Mucosa of descending colon (tissue), 3 donors: ENCODE measurements around the gene SALL1. TPM values are rescaled to one million over a fixed set of nuclear protein-coding genes. Genes with fewer than 3 reads are reported as not detected.

ENCODE experiments used
- ATAC-seq: fragments of 200-7000 bp; cut with Tn5 transposase; one replicate; pipeline ENCODE4 v1.9.1; 2020; ENCODE audit warnings: mild to moderate bottlenecking, moderate library complexity
- DNase-seq, 3 donors: peaks; one replicate each; pipeline ENCODE4 v3.0.0-alpha.2; 2020
- H3K36me3 ChIP-seq: fragments of 200-600 bp; one replicate; pipeline ENCODE4 v1.8.0; 2021; ENCODE audit warnings: low read depth, mild to moderate bottlenecking
- H3K4me1 ChIP-seq: fragments of 200-600 bp; one replicate; pipeline ENCODE4 v1.8.0; 2021; ENCODE audit warnings: low read depth, mild to moderate bottlenecking
- H3K4me3 ChIP-seq: fragments of 200-600 bp; one replicate; pipeline ENCODE4 v1.8.0; 2021; ENCODE audit warnings: mild to moderate bottlenecking
- H3K9me3 ChIP-seq: fragments of 200-600 bp; one replicate; pipeline ENCODE4 v1.8.0; 2021; ENCODE audit warnings: mild to moderate bottlenecking
- intact Hi-C, 2 donors: fragments of 100-400 bp; cut with DNase I in 1 of 2; cut with micrococcal nuclease in 1 of 2; formaldehyde crosslinking; loops; one replicate each; pipeline versions ENCODE4 v1.11.0 to v1.11.1; 2022; cut with DNase I, micrococcal nuclease
- total RNA-seq, 3 donors: library from RNA; stranded (reverse); fragmentation: NEBNext Ultra II Directional in 2 of 3; extraction: Animal tissue kit (Norgen Biotek cat#: 25700) in 2 of 3; gene quantifications; one replicate each; pipeline versions ENCODE4 v1.2.1 to v1.2.4, GENCODE V29; 2021 to 2023
- TF ChIP-seq, protein P1 (sequence below): fragments of 200-600 bp; IDR thresholded peaks from one replicate; pipeline ENCODE4 v1.8.0; 2022; ENCODE audit warnings: antibody characterized with exemption, mild to moderate bottlenecking
- donor health status: DM: no; HTN: no; CAD: no; lungs with moderate emphysema.
- donor health status: DM: no; HTN: no; CAD: no.
- donor health status: DM: no; HTN: yes; CAD: no.

SALL1 gene
- total RNA-seq, 3 donors from 2014 or later = 1.5 to 2.6 (median 1.7) TPM

GRCh38 chr16:51149721-51150164 lies 1.3 kb downstream of the SALL1 start:
- ATAC-seq (no peak), DNase-seq (no peak)
- H3K36me3 ChIP-seq = no peaks in the 10 kb centered on the region
- no peak overlapping the region for H3K4me3 ChIP-seq
- TF ChIP-seq, protein P1, sequence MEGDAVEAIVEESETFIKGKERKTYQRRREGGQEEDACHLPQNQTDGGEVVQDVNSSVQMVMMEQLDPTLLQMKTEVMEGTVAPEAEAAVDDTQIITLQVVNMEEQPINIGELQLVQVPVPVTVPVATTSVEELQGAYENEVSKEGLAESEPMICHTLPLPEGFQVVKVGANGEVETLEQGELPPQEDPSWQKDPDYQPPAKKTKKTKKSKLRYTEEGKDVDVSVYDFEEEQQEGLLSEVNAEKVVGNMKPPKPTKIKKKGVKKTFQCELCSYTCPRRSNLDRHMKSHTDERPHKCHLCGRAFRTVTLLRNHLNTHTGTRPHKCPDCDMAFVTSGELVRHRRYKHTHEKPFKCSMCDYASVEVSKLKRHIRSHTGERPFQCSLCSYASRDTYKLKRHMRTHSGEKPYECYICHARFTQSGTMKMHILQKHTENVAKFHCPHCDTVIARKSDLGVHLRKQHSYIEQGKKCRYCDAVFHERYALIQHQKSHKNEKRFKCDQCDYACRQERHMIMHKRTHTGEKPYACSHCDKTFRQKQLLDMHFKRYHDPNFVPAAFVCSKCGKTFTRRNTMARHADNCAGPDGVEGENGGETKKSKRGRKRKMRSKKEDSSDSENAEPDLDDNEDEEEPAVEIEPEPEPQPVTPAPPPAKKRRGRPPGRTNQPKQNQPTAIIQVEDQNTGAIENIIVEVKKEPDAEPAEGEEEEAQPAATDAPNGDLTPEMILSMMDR = no peak
- no peaks in the 10 kb centered on the region for H3K4me1 ChIP-seq
- no peaks in the 10 kb centered on the region for H3K9me3 ChIP-seq
- intact Hi-C loops = no loop called here

- Histone ChIP-seq H3K9me3 (no peaks in the 10 kb centered on the region), H3K36me3 (no peaks in the 10 kb centered on the region), H3K4me3 (no peak overlapping the region), H3K4me1 (no peaks in the 10 kb centered on the region)
- ATAC-seq (no peak), DNase-seq (no peak)
- intact Hi-C loops = no loop called here
- TF ChIP-seq, protein P1 = no peak
Observed at GRCh38 chr16:51149251-51149661, 1.8 kb downstream of the SALL1 start.

- Histone ChIP-seq H3K4me1 (no peaks in the 10 kb centered on the region), H3K36me3 (no peaks in the 10 kb centered on the region), H3K9me3 (no peaks in the 10 kb centered on the region), H3K4me3 (no peak overlapping the region)
- intact Hi-C loops = no loop called here
- DNase-seq (no peak), ATAC-seq (no peak)
- TF ChIP-seq, protein P1 = no peak
Observed at GRCh38 chr16:51148678-51149228, 2.3 kb downstream of the SALL1 start.

DNA sequence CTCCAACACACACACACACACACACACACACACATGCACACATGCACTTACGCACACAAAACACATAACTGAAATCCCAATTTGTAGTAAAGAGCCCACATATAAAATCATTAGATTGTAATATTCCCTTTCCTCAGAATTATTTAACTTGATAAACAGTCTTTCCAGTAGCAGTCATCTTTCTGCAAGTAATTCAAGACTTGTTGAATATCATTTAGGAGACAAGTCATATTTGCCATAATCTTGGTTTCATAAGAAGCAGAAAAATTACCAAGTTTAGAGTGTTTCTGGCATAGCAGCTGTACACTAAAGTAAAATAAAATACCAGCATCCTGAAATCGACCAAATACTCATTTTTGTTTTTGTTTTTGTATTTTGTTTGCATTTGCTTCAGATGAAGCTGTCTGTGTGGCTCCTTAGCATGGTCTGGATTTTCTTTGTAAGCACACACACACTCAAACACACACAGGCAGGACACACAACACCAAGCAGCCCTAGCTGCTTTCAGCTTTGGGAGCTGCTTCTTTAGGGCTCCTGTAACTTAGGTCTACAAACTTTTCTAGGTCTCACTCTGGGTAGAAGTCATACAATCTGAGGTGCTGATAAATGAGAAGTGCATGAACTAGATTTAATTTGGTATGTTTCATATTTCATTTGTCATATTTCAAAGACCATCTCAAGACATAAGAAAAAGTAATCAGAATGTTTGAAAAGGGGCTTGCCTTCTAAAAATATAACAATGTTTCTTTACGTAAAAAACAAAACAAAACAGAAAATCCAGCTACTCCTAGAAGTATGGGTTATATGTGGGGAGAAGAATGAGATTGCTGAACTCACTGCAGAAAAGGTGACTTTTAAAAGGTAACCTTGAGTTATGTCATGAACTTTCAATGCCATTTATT lies 3.0 kb downstream of the SALL1 start:
- Histone ChIP-seq H3K4me1 (no peaks in the 10 kb centered on the region), H3K36me3 (no peaks in the 10 kb centered on the region), H3K9me3 (no peaks in the 10 kb centered on the region), H3K4me3 (no peak overlapping the region)
- TF ChIP-seq, protein P1 = no peak
- ATAC-seq = no peak
- DNase-seq = no peak
- intact Hi-C loops = no loop called here

GRCh38 chr16:51146256-51146924 lies 4.7 kb downstream of the SALL1 start:
- DNase-seq (no peak), ATAC-seq (no peak)
- intact Hi-C loops = no loop called here
- TF ChIP-seq, protein P1 = no peak
- Histone ChIP-seq H3K4me1 (no peaks in the 10 kb centered on the region), H3K4me3 (no peak overlapping the region), H3K36me3 (no peaks in the 10 kb centered on the region), H3K9me3 (no peaks in the 10 kb centered on the region)
